Amniotic stem cell (primary cell): ENCODE data around the gene C1orf146.
A peak's percentile ranks its signal among the peaks of the same experiment; 100 is the strongest.
"Not testable (repeated sequence)": the region's sequence is repeated elsewhere in the genome, so short reads cannot be mapped to it uniquely, and the experiment has no call there.

Experiments
- DNase-seq: peaks from one replicate; lab custom pipeline; 2025; lab: John Stamatoyannopoulos, UW

The C1orf146 gene, protein sequence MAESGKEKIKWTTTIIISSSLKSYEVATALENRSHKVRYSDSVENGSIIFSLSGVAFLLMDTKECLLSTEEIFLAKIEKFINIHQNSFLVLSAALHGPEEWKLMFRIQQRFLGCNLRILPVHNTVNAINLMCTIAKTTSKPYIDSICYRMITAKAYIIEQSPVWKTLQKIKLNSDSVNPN

DNA sequence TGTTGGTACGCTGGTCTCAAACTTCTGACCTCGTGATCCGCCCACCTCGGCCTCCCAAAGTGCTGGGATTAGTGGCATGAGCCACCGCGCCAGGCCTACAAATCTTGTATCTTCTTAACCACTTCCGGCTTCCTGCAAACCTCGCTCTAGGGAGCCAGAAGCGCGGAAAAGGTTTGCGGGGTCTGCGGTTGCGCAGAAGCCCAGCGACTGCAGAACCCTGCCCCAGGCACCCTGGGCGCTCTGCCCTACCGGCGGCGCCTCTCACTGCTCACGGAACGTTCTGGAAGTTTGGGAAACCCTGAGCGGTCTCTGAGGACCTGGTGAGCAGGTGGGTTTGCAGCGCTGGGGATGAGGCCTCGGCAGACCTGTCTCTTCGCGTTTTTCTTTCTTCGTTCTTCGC, at the start of gene C1orf146:
TSS of gene C1orf146 (plus strand) at position 195 of the 400 bp plus-strand sequence. CDS start 13,506 bp downstream, outside the sequence.
- DNase-seq = no peak

DNA sequence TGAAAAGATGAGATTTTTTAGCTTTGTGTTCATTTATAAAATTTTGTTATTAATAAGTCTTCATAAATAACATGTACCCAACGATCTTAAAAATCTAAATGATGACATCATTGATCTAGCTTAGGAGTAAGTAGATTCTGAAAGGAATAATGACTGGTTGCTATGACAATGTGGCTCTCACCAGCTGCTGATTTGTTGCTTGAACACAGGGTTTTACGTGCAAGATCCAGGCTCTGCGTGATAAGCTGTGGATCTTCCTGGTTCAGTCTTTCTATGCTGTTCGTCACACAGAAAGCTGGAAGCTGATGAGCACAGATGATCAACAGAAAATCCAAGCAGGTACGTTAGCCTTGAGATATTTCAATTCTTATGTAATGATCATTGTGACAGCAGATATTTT, 49.1 kb upstream of the C1orf146 start:
- no peak for DNase-seq

DNA sequence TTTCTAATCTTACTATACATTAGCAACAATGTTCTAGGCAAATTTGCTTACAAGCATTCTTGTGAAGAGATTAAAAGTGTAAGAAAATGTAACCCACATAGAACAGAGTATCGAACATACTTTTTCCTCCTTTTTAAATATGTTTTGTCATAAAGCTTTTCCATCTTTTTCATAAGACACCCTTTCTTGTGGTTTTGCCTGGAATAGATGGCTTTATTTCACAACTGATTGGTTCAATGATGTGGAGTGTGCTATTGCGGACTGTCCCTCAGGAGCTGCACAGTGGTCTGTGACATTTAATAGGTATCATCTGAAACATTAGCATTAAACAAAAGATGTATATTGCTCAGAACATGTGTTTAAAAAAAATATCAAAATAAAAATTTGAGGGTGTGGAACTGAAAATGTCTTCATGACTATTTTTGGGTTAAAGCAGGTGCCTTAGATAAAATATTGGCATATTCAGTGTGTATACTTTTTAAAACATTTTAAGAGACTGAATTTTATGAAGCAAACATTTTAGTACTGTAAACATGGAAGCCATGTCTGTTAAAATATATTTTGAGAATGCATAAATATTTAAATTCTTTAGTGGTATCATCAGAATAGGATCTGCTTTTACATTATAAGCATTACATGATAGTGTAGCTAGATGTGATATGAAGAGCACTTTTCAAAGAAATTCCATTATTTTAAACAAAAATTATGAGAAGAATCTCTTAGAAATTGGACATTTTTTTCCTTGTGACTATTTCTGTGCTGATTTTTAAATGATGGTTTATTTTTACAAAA, 48.3 kb upstream of the C1orf146 start:
- DNase-seq = no peak

DNA sequence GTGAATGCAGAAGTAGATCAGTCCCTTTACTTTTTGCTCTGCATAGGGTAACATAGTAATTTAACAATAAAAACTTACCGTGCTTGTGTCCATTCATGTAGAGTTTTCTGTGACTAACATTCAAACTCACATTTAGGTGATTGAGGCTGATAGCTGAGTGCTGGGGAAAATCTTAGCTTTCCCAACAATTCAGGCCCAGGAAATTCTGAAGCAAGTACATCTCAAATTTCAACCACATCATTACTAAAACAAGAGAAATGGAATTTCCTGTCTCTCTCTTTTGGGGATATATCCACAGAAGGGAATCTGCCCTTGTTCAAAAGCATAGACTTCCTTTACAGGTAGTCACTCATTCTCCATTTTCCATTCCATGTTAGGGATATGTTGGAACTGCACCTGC, 33.1 kb upstream of the C1orf146 start:
- peak; percentile 18 for DNase-seq

DNA sequence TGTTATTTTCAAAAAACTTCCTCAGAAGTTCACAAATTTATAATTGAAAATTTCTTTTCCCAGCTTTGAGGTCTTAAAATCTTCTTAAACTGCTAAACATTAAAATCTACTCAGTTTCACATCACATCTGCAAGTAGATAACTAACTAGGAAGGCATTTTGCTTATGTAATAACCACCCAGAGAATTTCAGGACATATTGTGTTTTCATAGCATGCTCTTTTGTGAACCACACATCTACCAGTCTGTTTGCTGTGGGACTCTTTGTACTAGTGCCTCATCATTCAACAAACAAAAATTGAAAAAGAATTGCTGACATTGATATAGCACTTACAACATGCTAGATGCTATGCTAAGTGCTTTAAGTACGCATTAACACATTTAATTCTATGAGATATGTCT, 31.6 kb upstream of the C1orf146 start:
- no peak for DNase-seq

DNA sequence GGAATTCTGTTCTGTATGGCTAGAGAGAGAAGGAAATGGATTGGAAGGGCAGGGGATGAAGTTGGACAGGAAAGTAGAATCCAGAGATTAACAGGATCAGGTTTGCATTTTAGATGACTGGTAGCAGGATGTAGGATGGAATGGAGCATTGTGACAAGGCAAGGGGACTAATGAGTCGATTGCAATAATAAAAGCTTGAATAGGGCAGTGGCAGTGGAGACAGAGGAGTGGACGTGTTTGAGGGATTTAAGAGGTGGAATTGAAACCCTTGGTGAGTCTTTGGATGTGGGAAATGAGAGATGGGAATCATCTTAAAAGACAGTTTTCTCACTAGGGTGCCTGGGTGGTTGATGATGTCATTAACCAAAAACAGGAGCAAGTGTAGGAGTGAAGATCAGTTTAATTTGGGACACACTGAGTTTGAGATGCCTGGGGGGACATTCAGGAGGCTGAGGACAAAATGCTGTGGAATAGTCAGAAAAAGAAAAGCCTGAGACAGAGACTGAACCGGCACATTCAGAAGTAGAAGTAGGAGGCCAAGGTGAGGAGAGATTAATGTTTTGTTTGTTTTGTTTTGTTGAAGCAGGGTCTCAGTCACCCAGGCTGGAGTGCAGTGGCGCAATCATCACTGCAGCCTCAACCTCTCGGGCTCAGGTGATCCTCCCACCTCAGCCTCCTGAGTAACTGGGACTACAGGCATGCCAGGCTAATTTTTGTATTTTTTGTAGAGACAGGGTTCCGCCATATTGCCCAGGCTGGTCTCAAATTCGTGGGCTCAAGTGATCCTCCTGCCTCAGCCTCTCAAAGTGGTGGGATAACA, 29.1 kb upstream of the C1orf146 start:
- DNase-seq = no peak

DNA sequence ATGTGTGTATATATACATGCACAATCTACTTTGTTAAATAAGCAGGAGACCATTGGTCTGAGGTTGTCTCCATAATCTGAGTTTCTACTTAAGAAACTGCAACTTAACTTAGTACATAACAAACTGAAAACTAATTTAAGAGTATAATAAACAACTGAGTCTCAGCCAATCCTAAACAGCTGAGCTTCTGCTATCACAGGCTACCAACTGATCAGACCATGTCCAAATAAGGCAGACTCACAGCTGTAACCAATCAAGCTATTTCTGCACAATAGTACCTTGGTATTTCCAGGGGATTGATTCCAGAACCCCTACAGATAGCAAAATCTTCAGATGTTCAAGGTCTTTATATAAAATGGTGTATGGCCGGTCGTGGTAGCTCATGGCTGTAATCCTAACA, 26.0 kb upstream of the C1orf146 start:
- no peak for DNase-seq

DNA sequence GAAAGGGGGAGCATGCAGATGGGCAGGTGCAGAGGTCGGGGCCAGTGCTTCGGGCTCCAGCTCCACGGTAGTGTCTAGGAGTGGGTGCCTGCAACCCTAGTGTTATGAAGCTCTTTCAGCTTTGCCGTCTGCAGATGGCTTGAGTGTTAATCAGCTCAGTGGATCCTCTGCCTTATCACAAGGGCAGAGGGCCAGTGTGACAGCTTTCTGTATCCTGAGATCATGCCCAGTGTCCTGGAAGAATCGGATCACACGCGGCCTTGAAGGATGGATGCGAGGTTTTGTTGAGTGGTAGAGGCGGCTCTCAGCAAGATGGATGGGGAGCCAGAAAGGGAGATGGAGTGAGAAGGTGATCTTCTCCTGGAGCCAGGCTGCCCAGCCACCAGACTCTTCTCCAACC, 25.5 kb upstream of the C1orf146 start:
- DNase-seq = no peak

DNA sequence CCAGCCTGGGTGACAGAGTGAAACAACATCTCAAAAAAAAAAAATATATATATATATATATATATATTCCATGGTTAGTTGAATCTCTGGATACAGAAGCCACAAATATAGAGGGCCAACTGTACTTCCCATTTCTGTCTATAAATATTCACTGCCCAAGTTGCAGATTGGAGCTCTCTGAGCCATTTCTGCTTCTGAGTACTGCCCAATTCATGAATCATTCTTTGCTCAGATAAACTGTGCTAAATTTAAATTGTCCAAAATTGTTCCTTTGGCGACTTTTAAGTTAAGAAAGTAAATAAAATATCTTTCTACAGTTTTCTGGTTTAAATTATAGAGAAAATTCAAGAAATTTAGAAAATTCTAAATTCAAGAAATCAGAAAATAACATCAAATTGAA, 23.2 kb upstream of the C1orf146 start:
- DNase-seq = no peak

DNA sequence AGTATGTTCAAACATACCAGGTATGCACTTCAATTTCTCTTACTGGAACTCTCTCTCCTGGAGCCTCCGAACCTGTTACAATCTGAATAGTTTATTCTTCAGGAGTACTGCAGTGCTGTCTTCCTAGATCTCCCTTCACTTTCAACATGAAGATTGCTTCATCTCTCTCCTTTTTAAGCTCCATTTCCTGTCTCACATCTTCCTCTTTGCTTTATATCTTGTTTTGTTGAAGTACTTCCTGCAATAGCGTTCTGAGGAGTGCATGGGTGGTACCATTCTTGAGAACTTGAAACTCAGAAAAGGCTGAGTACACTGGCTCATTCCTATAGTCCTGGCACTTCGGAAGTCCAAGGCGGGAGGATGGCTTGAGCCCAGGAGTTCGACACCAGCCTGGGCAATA, 15.7 kb upstream of the C1orf146 start:
- DNase-seq = no peak

DNA sequence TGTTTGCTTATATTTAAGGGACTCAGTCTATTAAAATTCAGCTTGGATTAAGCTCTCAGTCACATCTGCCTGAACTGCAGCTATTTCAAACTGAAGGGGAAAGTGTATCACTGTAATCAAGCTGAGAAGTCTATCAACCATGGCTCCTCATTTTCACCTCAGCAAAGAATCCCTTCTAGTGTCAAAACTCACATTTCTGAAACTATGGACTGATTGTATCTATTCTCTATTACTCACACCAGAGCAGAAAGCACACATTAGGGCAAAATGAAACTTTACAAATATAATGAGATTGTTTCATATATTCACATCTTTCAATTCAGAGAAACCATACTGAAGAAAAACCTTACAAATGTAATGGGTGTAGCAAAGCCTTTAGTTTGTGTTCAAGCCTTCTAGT, 14.6 kb upstream of the C1orf146 start:
- no peak for DNase-seq

DNA sequence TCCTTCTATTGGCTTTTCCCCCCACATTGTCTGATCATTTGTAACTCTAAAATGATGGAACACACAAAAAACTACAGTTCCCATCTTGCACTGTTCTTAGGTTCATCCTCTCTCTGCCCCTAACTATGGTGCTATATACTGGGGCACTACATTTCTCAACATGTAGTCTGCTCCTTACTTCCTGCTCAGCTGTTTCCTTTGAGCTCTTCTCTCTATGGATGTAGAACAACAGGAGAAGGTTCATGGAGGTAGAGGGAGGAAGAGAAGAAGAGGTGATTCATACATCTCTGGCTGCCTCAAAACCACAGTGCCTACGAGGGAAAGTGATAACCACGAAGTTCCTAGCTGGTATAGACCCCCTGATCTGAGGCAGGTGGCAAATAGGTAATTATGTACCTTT, 7.0 kb upstream of the C1orf146 start:
- no peak for DNase-seq

DNA sequence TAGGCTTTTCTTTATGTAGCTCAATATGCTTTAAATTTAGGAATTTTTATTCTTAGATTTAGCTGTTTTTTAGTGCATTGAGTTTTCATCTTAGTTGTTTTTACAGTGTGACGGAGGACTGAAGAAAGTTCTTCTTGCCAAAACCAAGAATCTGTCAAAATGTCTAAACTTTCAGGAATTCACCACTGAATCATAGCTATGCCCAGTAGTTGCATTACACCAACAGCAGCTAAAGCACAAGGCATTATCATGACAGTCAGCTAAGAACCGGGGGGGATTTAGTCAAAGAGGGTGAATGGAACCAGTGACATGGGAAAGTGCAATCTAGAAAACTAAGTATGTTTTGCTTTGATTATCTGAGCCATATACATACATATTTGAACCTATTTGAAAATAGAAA, 6.5 kb upstream of the C1orf146 start:
- DNase-seq = peak; percentile 60

DNA sequence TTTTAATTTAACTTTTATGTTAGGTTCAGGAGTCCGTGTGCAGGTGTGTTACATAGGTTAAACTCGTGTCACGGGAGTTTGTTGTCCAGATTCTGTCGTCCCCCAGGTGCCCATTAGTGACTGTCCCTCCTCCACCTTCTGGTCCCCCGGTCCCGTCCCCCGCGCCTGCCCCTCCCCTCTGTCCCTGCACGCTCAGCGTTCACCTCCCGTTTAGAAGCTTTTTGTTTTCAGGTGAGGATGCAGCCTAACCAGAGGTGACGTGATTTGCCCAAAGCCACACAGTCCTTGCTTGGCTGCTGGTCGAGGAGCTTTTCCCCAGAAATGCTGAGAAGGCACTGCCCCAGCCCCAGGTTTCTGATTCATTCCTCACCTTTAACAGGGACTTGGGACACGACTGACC, 844 bp downstream of the C1orf146 start:
- no peak for DNase-seq

DNA sequence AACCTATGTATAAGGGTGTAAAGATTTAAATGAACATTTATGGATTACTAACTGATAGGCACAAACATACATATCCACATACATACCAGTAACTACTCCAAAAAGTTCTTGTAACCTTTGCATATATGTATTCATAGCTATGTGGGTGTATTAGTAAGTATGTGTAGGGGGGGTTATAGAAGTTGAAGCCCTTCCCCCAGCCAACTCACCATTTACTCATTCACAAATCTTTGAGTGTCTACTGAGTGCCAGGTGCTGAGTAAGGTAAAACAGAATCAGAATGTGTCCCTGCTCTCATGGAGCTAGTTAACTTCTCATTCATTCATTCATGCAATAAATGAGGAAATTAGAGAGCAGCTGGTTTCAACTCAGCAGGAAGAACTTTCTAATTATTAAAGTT, 1.3 kb downstream of the C1orf146 start:
- no peak for DNase-seq

DNA sequence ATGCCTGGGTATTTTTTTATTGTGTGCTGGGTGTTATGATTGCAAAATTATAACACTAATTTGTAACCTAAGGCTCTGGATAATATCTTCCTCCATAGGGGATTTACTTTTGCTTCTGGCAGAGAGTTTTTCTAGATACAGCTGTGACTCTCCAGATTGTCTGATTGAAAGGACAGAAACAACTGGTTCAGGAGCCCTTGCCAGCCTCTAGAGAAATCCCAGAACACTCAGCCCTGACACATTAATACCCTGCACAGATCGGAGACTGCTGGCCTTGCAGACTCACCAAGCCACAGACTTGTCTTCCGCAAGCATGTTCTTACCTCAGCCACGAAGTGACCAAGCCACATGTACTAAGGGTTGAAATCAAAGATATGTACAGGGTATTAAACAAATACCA, 10.7 kb downstream of the C1orf146 start:
- DNase-seq = no peak

DNA sequence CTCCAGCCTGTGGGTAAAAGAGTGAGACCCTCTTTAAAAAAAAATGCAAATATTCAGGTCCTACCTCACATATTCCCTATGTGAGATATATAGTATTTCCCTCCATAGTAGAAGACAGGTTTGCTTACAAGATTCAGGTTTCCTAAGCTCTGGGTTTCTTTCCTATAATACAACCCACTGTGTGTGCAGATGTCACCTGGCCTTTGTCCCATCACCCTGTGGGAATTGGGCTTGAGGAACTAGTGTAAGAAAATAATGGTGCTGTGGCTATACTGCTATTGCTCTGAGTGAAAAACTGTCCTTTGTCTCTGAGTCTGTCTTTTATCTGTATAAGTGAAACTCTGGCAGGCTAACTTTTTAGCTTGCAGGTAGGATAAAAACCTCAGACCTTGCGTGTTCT, 13.0 kb downstream of the C1orf146 start:
- DNase-seq = no peak

DNA sequence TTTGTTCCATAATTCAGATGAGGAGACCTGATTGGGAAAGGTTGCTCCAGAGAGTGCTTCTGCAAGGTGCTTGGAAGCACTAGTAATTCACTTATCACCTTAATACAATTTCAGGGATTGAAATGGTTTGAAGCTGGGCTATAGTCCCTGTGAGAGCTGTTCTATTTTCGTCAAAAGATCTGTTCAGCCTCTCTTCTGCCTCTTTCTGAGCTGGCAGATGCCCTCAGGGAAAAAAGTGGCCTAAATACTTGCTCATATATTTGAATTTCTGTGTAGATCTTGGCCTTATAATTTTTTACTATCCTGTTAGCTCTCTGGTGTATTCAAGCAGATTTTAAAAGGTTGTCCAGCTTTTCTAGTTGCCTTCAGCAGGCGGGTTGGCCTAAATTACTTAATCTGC, 22.3 kb downstream of the C1orf146 start:
- DNase-seq = no peak

DNA sequence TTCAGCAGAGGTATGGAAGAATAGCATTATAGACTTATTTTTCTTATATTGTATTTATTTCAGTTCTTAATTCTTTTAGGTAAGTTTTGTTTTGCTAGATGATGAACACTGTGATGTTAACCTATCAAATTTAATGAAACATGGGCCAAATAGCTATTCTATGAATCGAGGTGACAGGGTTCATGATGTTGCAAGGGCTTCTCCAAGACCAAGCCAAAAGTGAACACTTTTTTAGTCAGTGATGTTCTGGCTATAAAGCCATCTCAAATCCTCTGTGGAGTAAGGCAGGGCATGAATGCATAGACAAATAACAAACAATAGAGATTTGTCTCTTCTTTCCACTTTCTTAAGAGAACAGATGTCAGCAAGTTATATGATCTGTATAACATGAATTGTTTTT, 26.7 kb downstream of the C1orf146 start:
- DNase-seq = no peak

DNA sequence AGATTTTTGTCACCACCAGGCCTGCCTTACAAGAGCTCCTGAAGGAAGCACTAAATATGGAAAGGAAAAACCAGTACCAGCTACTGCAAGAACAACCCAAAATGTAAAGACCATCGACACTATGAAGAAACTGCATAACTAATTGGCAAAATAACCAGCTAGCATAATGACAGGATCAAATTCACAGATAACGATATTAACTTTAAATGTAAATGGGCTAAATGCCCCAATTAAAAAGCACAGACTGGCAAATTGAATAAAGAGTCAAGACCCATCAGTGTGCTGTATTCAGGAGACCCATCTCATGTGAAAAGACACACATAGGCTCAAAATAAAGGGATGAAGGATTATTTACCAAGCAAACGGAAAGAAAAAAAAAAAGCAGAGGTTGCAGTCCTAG, 37.0 kb downstream of the C1orf146 start:
- not testable (repeated sequence) for DNase-seq

DNA sequence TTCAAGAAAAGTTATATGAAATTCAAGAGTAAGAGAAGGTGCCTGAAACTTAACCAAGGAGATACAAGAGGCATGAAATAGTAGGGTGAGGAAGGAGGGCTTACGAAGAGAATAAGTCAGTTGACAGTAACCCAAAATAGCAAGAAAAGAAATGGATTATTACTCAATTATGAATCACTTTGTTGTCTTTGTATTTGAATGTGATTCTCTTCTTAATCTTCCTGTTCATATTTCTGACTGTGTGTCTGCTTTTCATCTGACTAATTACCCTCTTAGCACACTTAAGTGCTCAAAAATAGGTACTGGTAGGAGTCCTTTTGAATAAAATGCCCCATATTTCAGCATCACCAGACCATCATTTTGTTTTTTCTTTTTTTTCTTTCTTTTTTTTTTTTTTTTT, 41.6 kb downstream of the C1orf146 start:
- DNase-seq = no peak

DNA sequence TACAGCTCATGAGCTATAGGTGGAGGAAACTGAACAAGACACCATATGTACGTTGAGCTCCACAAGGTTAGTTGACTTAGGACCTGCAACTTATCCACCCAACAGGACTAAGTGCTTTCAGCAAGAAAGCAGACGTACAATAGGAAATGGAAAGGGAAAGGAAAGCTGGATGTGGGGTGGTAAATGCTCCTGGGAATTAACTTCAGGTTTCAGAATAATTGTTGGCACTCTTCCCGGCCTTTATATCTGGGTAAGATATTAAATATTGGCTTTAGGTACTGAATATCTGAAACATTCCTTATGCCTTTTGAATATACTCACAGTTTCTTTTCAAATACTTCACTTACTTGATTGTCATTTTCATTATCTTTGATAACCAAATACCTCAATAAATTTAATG, 44.8 kb downstream of the C1orf146 start:
- DNase-seq = no peak

DNA sequence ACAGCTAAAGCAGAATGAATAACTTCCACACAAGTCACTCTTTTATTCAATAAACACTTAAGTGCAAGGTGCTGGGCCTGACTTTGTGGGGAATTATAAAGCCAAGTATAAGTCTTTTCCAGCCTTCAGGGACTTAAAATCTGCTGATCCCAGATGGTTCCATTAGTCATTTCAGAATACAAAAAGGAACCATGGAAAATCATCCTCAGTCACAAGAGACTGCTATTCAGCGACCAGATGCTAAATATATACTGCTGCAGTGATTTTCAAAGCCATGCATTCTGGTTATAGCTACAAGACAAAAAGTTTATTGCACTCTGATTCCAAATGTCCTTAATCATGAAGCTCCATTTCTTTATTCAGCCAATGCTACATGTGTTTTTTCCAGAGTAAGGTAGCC, 55.3 kb downstream of the C1orf146 start:
- no peak for DNase-seq
